CD4-positive, CD25-positive, alpha-beta regulatory T cell (primary cell): ENCODE measurements around the gene GABRG3. TPM values are rescaled to one million over a fixed set of nuclear protein-coding genes. Genes with fewer than 3 reads are reported as not detected.

Experiments
- ATAC-seq, 2 donors: fragments of 150-1000 bp; cut with Tn5 transposase; one replicate each; pipeline ENCODE4 v1.10.0; 2021; ENCODE audit warnings: low read depth in 2 of 2, moderate number of reproducible peaks in 2 of 2, moderate library complexity in 1 of 2
- DNase-seq, 3 donors: peaks; one replicate each; pipeline versions ENCODE4 v3.0.0 to v3.0.0-alpha.2; 2012 to 2022; ENCODE audit warnings: mixed read lengths in 1 of 3
- H3K27ac ChIP-seq: one replicate; pipeline ENCODE4 v1.7.0; 2013; ENCODE audit warnings: mild to moderate bottlenecking, low read length; ENCODE audit not compliant: insufficient read depth, poor library complexity, severe bottlenecking
- H3K27me3 ChIP-seq: one replicate; pipeline ENCODE4 v1.7.0; 2013; ENCODE audit warnings: low read length; ENCODE audit not compliant: control insufficient read depth, insufficient read depth
- H3K36me3 ChIP-seq: one replicate; pipeline ENCODE4 v1.7.0; 2013; ENCODE audit warnings: mild to moderate bottlenecking, low read length, moderate library complexity; ENCODE audit not compliant: control insufficient read depth, insufficient read depth
- H3K4me1 ChIP-seq: 2 replicates; pipeline ENCODE4 v1.7.0; 2013; ENCODE audit warnings: mild to moderate bottlenecking, low read length; ENCODE audit not compliant: insufficient read depth, control insufficient read depth, poor library complexity, severe bottlenecking
- H3K4me3 ChIP-seq: one replicate; pipeline ENCODE4 v1.7.0; 2013; ENCODE audit warnings: low read depth, mild to moderate bottlenecking, low read length, moderate library complexity
- H3K9me3 ChIP-seq, 2 experiments: 1 replicate in 1 of 2; 2 replicates in 1 of 2; pipeline ENCODE4 v1.7.0; 2013; ENCODE audit warnings: low read length in 2 of 2, mild to moderate bottlenecking in 1 of 2, moderate library complexity in 1 of 2; ENCODE audit not compliant: control insufficient read depth in 2 of 2
- H3K27ac Mint-ChIP-seq, 3 donors: one replicate each; pipeline ENCODE4 v1.8.0; 2020 to 2022; ENCODE audit warnings: mild to moderate bottlenecking in 3 of 3, mixed read lengths in 3 of 3, moderate library complexity in 2 of 3
- H3K27me3 Mint-ChIP-seq: one replicate; pipeline ENCODE4 v1.8.0; 2022; ENCODE audit warnings: mild to moderate bottlenecking, mixed read lengths
- H3K36me3 Mint-ChIP-seq: one replicate; pipeline ENCODE4 v1.8.0; 2020; ENCODE audit warnings: mixed read lengths
- H3K4me1 Mint-ChIP-seq, 4 donors: one replicate each; pipeline ENCODE4 v1.8.0; 2020 to 2022; ENCODE audit warnings: mixed read lengths in 4 of 4, mild to moderate bottlenecking in 1 of 4
- H3K4me3 Mint-ChIP-seq, 4 donors: one replicate each; pipeline ENCODE4 v1.8.0; 2020 to 2022; ENCODE audit warnings: mild to moderate bottlenecking in 4 of 4, mixed read lengths in 4 of 4, moderate library complexity in 3 of 4
- H3K9me3 Mint-ChIP-seq, 7 donors: one replicate each; pipeline ENCODE4 v1.8.0; 2020 to 2022; ENCODE audit warnings: mixed read lengths in 7 of 7, mild to moderate bottlenecking in 3 of 7, moderate library complexity in 2 of 7
- polyA plus RNA-seq, 4 donors: library from polyadenylated mRNA; unstranded; fragments of 300-500 nt; fragmentation: Illumina TruSeq; gene quantifications; one replicate each; pipeline ENCODE4 v1.2.3, GENCODE V29; 2021
- total RNA-seq: library from RNA; stranded (reverse); gene quantifications from one replicate; pipeline ENCODE4 v1.2.3, GENCODE V29; 2022

The GABRG3 gene
- total and polyA plus RNA-seq, 5 donors from 2014 or later = not detected

GRCh38 chr15:27082526-27082925 is 111.5 kb downstream of the GABRG3 start:
- Mint-ChIP-seq H3K36me3 (no peaks in the 10 kb centered on the region), H3K27me3 (no peaks in the 10 kb centered on the region), H3K27ac (no peak overlapping the region), H3K4me1 (no peaks in the 10 kb centered on the region), H3K9me3 (peaks cover 0 to 10% (median 2%) of the 10 kb centered on the region in 7 donors), H3K4me3 (no peak overlapping the region)
- no peak overlapping the region for H3K4me3 ChIP-seq
- H3K9me3 ChIP-seq = no peaks in the 10 kb centered on the region
- no peak overlapping the region for H3K27ac ChIP-seq
- H3K4me1 ChIP-seq = no peaks in the 10 kb centered on the region
- no peak for DNase-seq
- no peaks in the 10 kb centered on the region for H3K36me3 ChIP-seq
- no peaks in the 10 kb centered on the region for H3K27me3 ChIP-seq
- no peak for ATAC-seq

DNA sequence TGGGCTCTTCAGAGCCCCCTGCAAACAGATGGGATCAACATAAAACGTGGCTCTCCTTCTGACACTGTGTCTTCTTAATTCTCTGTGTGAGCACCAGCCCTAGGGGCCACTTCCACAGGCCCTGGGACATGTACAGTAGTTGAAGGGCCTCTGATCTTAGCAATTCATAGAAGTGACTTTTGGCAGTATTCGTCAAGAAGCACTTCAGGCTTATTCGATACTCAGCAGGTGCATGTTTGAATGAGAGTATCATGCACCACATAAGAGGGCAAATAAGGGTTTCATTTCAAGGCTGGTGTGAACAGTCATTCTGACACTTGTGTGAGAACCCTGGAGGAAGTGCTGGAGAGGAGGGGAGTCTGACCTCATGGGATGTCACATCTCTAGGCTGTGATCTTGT is 113.9 kb downstream of the GABRG3 start:
- Mint-ChIP-seq H3K4me3 (no peak overlapping the region), H3K27ac (no peak overlapping the region), H3K36me3 (no peaks in the 10 kb centered on the region), H3K27me3 (no peaks in the 10 kb centered on the region), H3K4me1 (no peaks in the 10 kb centered on the region), H3K9me3 (peaks cover 0 to 7% (median 2%) of the 10 kb centered on the region in 7 donors)
- H3K9me3 ChIP-seq = peaks cover 4 to 14% of the 10 kb centered on the region in 2 experiments
- no peak overlapping the region for H3K4me3 ChIP-seq
- DNase-seq (no peak), ATAC-seq (no peak)
- H3K4me1 ChIP-seq = no peaks in the 10 kb centered on the region
- H3K27ac ChIP-seq = no peak overlapping the region
- no peaks in the 10 kb centered on the region for H3K27me3 ChIP-seq
- no peaks in the 10 kb centered on the region for H3K36me3 ChIP-seq

- Histone ChIP-seq H3K36me3 (no peaks in the 10 kb centered on the region), H3K27me3 (no peaks in the 10 kb centered on the region), H3K4me3 (no peak overlapping the region), H3K9me3 (peaks cover 4 to 14% of the 10 kb centered on the region in 2 experiments), H3K27ac (no peak overlapping the region), H3K4me1 (no peaks in the 10 kb centered on the region)
- H3K9me3 Mint-ChIP-seq = peaks cover 0 to 10% (median 2%) of the 10 kb centered on the region in 7 donors
- H3K27me3 Mint-ChIP-seq = no peaks in the 10 kb centered on the region
- H3K27ac Mint-ChIP-seq = no peak overlapping the region
- DNase-seq (no peak), ATAC-seq (no peak)
- no peak overlapping the region for H3K4me3 Mint-ChIP-seq
- H3K36me3 Mint-ChIP-seq = no peaks in the 10 kb centered on the region
- H3K4me1 Mint-ChIP-seq = no peaks in the 10 kb centered on the region
Observed at GRCh38 chr15:27086149-27086548, 115.2 kb downstream of the GABRG3 start.

- Histone ChIP-seq H3K4me3 (no peak overlapping the region), H3K36me3 (no peaks in the 10 kb centered on the region), H3K27ac (no peak overlapping the region), H3K4me1 (no peaks in the 10 kb centered on the region), H3K9me3 (peaks cover 4 to 14% of the 10 kb centered on the region in 2 experiments), H3K27me3 (no peaks in the 10 kb centered on the region)
- ATAC-seq (no peak), DNase-seq (no peak)
- Mint-ChIP-seq H3K4me1 (no peaks in the 10 kb centered on the region), H3K27ac (no peak overlapping the region), H3K27me3 (no peaks in the 10 kb centered on the region), H3K36me3 (no peaks in the 10 kb centered on the region), H3K4me3 (no peak overlapping the region), H3K9me3 (peaks cover 0 to 10% (median 3%) of the 10 kb centered on the region in 7 donors)
Observed at GRCh38 chr15:27086805-27087204, 115.8 kb downstream of the GABRG3 start.

- H3K4me3 ChIP-seq = no peak overlapping the region
- Mint-ChIP-seq H3K4me3 (no peak overlapping the region), H3K36me3 (no peaks in the 10 kb centered on the region), H3K27me3 (no peaks in the 10 kb centered on the region), H3K9me3 (peaks cover 0 to 10% (median 3%) of the 10 kb centered on the region in 7 donors), H3K4me1 (no peaks in the 10 kb centered on the region), H3K27ac (no peak overlapping the region)
- no peaks in the 10 kb centered on the region for H3K27me3 ChIP-seq
- no peak for DNase-seq
- peaks cover 4 to 20% of the 10 kb centered on the region in 2 experiments for H3K9me3 ChIP-seq
- ATAC-seq = no peak
- no peaks in the 10 kb centered on the region for H3K4me1 ChIP-seq
- no peaks in the 10 kb centered on the region for H3K36me3 ChIP-seq
- no peak overlapping the region for H3K27ac ChIP-seq
Observed at GRCh38 chr15:27087651-27088583, 116.9 kb downstream of the GABRG3 start.

GRCh38 chr15:27088584-27089232 is 117.7 kb downstream of the GABRG3 start:
- ATAC-seq (no peak), DNase-seq (no peak)
- H3K9me3 ChIP-seq = peaks cover 4 to 23% of the 10 kb centered on the region in 2 experiments
- no peaks in the 10 kb centered on the region for H3K36me3 Mint-ChIP-seq
- H3K36me3 ChIP-seq = no peaks in the 10 kb centered on the region
- no peaks in the 10 kb centered on the region for H3K4me1 Mint-ChIP-seq
- H3K27me3 Mint-ChIP-seq = no peaks in the 10 kb centered on the region
- no peak overlapping the region for H3K27ac ChIP-seq
- H3K27me3 ChIP-seq = no peaks in the 10 kb centered on the region
- no peak overlapping the region for H3K27ac Mint-ChIP-seq
- no peaks in the 10 kb centered on the region for H3K4me1 ChIP-seq
- peaks cover 0 to 10% (median 3%) of the 10 kb centered on the region in 7 donors for H3K9me3 Mint-ChIP-seq
- no peak overlapping the region for H3K4me3 Mint-ChIP-seq
- H3K4me3 ChIP-seq = no peak overlapping the region

GRCh38 chr15:27089233-27089586 is 118.2 kb downstream of the GABRG3 start:
- no peaks in the 10 kb centered on the region for H3K27me3 Mint-ChIP-seq
- Histone ChIP-seq H3K27me3 (no peaks in the 10 kb centered on the region), H3K27ac (no peak overlapping the region), H3K36me3 (no peaks in the 10 kb centered on the region), H3K9me3 (peaks cover 4 to 23% of the 10 kb centered on the region in 2 experiments), H3K4me1 (no peaks in the 10 kb centered on the region), H3K4me3 (no peak overlapping the region)
- no peaks in the 10 kb centered on the region for H3K36me3 Mint-ChIP-seq
- ATAC-seq = no peak
- H3K27ac Mint-ChIP-seq = no peak overlapping the region
- no peak for DNase-seq
- H3K9me3 Mint-ChIP-seq = peaks cover 0 to 10% (median 3%) of the 10 kb centered on the region in 7 donors
- no peak overlapping the region for H3K4me3 Mint-ChIP-seq
- H3K4me1 Mint-ChIP-seq = no peaks in the 10 kb centered on the region
